Left renal cortex interstitium (tissue), 4 donors: Measurements from ENCODE around the gene DEPP1. TPM values are rescaled to one million over a fixed set of nuclear protein-coding genes. Genes with fewer than 3 reads are reported as not detected.

Experiments
- DNase-seq, 4 donors: peaks; one replicate each; pipeline ENCODE4 v3.0.0-alpha.2; 2013; ENCODE audit warnings: low read depth in 4 of 4, low spot score in 2 of 4, missing footprints in 1 of 4
- polyA plus RNA-seq, 4 donors: library from polyadenylated mRNA; unstranded; fragments of 120-200 nt; gene quantifications; one replicate each; pipeline ENCODE4 v1.2.1, GENCODE V29; 2013; ENCODE audit not compliant: insufficient read length in 4 of 4

The DEPP1 gene
- polyA plus RNA-seq, 4 donors: 6.8 to 12.4 (median 7.1) TPM

DNA sequence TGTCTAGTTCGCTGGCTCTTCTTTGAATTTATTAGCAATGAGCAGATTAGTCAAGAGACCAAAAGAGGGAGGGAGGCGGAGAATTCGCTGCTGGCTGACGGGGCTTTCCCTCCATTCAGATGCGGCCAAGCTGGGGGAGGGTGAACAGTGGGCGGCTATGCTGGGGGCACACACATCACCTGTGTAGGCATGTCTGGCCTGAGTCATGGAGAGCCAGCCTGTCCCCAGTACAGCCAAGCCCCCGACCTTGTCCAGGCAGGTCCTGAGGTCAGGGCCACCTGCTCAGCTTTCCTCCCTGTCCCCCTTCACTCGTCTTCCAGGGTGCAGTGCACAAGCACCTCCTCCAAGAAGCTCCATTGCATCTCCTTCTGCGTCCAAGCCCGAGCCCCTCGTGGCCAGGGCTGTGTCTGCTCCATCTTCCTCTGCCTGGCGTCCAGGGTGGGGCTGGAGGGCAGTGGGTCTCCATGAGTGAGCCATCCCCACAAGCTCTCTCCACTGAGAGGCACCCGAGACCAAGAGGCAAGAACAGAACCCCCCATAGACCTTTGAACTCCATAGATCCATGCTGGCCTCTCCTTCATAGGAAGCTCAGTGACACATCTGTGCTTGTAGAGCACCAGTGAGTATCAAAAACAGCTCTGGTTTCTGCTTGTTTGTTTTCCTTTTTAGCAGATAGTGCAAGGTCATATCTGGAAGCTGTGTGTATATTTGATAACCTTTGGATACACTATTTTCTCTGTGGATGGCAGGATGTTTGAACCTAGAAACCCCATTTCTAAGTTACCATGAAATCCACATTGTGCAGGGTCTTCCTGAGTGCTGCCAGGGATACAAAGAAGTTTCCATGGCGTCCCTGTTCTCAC, 1.9 kb upstream of the DEPP1 start:
- DNase-seq: no peak

DNA sequence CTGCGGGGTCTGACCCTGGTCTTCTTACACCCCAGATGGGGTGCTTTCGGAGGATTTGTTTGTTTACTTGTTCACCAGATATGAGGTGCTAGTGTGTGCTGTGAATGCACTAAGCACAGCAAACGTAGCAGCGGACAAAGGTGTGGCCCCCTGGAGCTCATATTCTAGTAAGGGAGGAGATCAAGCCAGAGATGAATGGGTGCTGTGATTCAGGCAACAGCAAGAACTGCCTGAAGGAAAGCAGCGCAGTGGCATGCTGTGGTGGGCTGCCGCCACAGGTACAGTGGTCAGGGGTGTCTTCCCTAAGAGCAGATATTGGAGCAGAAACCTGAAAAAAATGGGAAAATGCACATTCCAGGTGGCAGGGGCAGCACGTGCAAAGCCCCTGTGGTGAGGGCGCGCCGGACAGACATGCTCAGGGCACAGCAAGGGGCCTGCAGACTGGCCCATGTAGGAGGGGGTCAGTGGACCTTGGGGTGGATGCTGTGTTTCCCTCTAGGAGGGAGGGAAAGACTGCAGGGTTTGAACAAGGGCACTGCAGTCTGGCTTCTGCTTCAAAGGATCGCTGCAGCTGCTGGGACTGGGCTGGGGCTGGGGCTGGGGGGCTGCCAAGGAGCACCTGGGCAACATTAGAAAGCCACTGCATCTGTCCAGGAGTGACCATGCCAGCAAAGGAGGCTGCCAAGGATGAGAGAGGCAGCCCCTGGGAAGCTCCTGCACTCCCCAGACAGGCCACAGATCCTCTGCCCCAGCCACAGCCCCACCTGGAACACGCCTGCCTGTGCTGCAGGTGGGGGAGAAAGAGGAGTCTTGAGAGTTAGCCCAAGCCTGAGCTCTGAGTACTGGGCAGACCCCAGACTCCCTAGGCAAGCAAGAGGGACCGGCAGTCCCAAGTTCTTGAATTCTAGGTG, 927 bp upstream of the DEPP1 start:
- DNase-seq: no peak

DNA sequence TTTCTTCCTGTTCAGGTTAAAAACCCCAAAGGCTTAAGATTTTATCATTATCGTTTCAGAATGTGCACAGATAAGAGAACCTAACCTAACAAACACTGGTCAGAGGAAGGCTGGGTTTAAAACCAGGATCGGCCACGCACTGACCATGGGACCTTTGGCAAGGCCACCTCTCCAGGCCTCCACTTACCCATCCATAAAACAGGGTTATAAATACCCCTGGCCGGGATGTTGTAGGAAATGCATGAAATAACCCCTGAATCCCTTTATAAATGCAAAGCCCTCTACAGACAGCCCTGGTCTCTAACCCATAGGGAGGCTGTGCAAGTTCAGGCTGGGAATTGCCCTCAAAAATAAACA, 418 bp downstream of the DEPP1 start:
- no peak for DNase-seq

DNA sequence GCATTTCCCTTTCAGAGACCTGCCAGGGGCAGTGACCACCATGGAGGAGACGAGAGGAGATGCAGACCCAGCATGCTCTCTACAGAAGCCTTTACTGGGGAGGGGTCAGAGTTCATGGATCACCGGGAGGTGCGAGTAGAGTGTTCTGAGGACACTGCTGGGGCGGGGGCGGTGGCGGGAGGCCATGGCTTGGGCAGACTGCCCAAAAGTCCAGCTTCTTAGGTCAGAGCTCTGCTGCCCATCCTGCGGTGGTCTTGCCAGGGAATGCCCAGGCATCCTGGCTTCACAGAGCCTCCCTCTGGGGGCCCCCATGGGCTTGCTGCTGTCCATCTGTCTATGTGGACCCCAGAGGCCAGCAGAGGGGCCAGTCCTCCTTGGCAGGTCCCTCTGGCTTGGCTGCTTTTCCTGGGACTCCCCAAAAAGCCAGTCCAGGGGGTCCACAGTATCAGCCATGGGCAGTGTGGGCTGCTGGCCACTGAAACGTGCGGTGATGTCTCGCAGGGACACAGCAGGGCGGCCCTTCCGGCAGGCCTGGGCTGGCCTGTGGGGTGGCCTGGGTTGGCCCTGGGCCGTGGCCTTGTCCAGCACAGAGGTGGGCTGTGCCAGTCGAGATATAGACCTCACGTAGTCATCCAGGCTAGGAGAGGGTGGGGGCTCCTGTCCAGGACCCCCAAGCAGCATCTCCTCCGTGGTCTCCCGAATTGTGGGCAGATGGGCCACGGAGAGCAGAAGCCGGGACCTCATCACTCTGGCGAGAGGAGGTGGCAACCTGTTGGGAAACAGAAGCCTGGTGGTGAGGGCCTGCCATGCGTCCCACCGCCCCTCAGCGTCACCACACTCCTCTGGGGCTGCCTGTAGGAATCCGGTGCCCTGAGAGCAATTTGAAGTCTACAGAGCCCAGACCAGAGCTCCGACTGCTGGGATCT, 1.1 kb downstream of the DEPP1 start:
- DNase-seq: no peak

DNA sequence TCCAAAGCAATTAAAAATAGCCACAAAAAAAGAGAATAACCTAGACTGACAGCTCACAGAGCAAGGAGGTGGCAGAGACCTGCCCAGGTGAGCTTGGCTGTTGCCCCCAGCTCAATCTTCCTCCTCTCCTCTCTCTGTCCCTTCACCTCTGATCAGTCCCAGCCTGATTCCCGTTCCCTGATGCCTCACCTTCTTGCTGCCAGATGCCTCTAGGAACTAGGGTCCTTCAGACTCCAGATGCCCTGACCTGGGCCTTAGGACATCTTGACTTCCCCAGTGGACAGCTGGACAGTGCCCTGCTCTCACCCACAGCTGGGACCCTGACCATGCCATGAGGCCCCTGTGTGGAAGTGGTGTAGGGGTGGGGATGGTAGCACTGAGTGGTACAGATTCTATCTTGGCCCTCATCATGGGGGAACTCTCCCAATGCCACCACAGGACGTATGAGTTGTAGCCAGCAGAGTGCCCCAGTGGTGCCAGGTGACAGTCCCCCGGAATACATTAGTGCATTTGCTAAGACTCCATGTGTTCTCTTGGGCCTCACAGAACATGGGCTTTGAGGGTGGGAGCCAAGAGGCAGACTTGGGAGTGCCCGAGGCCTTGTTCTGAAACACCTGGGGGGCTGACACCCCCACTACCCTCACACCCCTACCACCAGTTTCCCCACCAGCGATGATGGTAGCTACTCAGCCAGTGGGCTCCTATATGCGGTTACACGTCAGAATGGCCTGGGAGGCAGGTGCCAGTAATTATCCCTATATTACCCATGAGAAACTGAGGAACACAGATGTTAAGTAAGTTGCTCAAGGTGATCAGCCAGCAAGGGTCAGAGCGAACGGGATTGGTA, 2.0 kb downstream of the DEPP1 start:
- no peak for DNase-seq

DNA sequence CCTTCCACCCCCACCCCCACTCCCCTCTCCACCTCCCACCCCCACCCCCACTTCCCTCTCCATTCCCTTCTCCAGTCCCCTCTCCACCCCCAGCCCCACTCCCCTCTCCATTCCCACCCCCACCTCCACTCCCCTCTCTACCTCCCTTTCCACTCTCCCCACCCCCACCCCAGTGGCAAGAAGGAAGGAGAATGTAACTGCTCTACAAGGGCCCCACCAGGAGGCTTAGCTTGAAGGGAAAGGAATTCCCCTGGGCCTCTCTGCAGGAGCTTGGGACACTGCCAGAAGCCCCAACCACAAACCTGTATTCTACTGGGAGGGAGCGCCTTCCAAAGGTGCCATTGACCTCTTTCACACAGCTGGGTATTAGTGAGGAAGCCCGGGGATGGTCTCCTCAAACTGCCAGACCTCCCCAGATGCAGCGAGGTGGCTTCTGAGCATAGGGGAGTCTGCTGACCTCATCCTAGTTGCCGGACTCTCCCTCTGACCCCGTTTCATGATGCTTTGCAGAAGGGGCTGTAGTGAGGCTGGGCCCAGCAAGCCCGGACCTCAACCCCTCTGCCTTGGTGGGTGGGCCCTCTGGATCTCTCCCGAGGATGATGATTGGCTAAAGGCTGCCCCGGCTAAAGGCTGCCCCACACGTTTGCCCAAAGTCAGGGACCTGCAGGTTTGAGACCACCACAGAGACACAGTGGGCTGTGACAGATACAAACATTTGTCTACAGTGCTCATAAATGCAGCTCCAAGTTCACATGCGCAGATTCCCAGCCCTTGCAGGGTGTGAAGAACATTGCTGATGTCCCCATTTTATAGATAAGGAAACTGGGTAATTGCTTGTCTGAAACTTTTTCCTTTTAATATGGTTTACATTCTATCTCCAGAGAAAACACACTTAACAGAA, 2.9 kb downstream of the DEPP1 start:
- no peak for DNase-seq

DNA sequence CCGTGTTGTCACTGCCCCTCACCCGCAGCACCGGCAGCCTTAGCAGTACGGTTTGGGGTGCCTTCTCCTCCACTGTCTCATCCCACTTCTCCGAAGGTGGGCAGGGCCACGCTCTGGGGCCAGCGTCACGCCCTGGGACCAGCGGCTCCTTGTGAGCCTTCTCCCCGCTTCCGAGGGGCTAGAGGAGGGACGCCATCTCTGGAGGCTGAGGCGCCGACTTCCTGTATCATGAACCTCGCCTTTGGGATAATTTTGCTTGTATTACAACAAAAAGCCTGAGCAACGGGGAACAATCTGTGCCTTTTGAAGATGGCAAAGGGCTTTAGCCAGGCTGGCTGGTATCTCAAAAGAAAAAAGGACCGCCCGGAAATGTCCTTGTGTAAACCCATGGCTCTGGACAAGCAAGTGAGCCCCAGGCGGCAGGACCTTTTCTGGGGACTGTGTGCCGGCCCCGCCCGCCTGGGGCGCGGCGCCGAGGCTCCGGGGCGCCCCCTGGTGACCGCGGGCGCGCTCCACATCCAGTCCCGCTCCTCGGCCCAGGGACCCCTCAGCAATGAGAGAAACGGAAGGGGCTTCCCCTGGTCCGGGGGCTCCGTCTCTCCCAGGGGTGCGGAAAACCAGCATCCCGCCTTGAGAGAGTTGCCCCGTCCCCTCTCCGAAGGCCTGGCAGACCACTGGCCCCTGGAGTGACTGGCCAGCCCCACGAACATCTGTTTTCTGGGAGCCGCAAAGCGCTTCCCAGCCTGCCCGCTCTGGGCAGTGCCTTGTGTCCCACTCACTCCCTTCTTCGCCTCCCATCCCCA, 3.8 kb downstream of the DEPP1 start:
- no peak for DNase-seq

DNA sequence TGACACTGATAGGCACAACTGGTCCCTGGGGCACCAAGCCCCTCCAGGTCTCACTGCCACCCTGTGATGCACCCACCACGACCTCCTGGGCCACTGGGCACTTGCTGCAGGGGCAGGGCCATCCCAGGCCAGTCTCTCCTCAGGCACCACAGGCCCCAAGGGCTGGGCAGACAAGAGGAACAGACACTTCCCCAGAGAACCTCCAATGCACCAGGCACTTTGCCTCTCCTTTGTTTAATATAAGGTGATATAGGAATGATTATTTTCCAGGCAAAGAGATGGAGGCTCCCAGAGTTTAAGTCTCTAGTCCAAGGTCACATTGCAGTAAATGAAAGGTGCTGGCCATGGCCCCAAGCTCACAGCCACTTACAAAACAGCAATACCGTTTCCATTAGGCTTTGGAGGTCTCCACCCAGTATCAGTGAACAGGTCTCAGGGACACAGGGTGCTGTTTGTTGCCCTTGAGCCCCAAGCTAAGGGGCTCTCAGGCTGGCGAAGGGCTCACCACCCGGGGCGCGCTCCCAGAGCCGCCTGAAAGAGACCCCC, 4.5 kb downstream of the DEPP1 start:
- DNase-seq: no peak

DNA sequence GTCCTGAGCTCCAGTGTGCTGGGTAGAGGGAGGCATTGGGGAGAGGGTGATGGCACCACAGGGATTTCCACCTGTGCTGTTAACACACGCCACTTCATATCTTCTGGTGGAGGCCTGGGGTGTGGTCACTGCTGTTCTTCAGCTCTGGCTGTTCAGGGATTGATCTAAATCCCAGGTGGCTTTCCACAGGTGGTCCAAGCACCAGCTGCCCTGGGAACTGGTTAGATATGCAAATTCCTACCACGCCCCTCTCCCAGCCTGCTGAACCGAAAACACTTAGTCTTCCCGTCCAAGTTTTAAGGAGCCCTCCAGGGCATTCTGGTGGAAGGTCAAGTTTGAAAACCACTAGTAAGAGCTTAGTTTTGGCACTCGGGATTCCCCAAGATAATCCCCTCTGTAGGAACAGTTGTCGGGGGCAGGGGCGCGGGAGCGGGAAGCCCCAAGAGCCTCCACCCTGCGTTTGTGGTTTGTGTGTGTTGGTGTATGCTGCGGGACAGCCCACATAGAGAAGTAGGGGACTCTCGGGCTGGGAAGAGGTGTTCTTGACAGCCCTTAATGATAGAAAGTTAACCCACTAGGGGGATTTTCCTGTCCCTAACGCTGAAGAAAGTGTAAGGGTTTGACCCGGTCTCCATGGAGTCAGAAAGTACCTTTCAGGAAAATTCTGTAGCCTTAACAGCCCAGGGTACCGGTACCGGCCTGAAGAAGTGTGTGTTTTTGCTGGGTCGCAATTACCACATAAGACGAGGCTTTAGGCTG, 5.1 kb downstream of the DEPP1 start:
- no peak for DNase-seq

DNA sequence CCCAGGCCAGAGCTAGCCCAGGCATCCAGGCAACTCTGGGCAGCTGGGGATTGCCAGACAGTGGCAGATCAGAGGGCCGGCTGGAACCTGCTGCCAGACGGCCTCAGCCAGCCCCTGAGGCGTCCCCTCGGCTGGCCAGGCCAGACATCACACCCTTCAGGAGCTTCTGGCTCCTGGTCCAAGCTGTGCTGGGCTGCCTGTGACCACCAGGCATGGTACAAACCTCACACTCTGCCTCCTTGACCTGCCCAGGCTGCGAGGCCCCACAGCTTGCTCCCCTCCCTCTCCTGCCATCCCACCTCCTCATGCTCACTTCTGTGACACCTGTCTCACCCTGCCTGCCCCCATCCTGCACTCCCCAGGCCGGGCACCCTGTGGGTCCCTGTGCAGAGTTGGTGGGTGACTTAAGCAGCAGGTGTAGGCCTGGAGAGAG, 5.7 kb downstream of the DEPP1 start:
- DNase-seq: no peak

DNA sequence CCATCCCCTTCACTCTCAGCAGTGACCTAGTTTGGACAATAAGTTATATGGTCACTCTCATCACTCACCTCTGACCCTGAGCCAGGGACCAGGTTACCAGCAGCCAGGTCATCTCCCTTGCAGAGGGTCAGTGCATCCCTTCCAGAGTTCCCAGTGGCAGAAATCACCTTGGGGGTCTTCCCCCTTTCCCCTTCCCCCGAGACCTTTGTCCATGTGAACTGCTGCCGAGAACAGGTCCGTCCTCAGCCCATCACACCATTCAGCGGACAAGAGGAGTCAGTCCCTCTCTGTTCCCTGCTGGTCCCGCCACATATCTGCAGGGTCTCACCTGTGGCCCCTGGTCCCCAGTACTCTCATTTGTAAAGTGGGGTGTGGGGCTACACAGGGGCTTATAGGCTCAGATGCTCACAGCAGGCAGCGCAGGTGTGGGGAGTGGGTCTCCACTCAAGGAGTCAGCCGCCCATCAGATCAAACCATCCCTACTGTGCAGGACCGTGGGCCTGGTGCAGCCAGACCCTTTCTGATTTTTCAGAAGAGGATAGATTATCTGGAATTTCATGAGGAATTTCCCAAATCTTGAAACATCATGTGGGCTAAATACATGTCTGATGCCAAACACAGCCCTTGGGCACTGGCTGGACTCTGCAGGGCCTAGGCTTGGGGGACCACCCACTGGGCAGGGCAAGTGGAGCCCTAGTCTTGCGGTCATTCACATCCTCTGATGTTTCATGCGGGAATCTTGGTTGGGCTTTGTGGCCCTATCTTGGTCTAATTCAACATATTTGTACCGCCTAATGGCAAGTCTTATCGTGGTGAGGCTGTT, 6.5 kb downstream of the DEPP1 start:
- no peak for DNase-seq

DNA sequence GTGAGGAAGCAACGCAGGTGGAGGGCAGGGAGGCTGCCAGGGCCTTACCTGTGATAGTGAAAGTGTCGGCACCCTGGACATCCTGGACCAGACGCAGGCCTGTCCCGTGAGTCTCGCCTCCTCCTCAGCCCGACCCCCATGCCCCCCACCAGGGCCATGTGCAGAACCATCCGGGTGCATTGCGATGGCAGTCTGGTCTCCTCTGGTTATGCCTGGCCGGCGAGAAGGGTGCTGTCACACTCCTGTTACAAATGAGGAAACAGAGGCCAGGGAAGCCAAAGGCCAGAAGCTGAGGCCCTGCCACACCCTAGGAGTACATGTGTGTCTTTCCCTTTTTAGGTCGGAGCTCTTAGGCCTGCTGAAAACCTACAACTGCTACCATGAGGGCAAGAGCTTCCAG, 7.2 kb downstream of the DEPP1 start:
- DNase-seq: no peak

DNA sequence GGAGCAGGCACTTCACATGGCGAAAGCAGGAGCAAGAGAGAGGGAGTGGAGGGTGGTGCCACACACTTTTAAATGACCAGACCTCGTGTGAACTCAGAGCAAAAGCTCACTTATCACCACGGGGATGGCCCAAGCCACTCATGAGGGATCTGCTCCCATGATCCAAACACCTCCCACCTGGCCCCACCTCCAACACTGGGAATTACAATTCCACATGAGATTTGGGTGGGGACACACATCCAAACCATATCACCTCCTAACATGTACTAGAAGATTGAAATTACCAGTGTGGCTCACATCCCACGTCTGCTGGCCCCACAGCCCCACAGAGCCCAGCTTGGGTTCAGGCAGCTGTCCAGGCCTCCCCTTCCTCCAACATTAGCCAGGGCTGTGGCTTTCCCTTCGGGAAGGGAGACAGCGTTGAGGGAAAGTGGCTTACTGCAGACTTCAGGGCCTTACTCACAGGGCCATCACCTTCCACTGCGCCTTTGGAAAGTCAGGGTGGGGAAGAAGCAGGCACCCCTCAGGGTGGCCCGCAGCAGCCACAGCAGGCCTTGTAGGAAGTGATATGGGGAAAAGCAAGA, 7.7 kb downstream of the DEPP1 start:
- no peak for DNase-seq

DNA sequence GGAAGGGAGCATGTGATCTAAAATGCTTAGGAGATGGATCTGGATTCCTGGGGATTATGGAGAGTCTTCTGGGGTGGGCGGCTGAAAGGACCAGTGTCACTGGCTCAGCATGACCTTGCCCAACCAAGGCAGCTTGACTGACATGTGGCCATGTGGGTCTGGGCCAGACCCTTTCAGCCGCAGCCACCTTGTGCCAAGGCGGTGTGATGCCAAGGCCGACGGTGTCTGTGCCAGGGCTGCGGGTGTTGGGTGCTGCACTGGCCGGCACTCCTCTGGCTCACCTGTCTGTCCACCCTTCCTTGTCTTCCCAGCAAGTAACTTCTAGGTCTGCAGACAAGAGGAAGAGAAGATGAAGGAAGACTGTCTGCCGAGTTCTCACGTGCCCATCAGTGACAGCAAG, 8.8 kb downstream of the DEPP1 start:
- no peak for DNase-seq

DNA sequence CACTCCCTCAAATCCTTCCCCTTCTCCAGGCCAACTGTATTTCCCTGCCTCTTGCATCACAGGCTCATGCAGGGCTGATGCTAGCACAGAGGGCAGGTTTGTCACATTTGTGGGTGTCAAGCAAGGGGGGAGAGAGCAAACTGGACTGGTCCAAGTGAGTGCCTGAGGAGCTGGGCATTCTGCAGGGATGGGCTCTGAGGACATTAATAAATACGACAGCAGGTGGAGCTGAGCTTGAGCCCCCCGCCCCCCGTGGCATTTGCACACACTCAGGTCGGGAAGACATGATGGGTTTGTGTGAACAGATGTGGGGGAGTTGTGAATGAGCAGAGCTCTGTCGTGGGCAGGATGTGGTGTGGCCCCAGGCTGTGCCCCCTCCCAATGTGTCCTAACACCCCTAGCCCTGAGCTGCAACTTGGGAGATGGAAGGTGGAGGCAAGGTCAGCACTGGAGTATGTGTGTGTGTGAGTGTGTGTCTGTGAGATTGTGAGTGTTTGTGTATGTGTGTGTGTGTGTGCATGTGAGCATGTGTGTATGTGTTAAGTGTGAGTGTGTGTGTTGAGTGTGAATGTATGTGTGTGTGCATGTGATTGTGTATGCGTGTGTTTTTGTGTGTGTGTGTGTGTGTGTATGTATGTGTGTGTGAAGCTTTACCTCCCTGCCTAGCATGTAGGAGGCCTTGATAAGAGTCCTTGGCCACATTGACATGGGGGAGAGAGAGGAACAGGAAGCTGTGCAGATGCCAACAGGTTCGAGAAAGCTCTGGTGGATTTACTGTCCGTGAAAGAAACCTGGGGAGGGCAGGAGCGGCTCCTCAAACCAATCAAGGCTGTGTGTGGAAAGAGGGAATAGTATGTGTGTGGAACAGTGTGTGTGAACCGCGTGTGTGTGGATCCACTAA, 9.9 kb downstream of the DEPP1 start:
- DNase-seq: no peak
